Kidney epithelial cell (primary cell): Measurements from ENCODE around the gene ADGB. TPM values are rescaled to one million over a fixed set of nuclear protein-coding genes. Genes with fewer than 3 reads are reported as not detected.

Source experiments
- DNase-seq: peaks from one replicate; pipeline ENCODE4 v3.0.0-alpha.2; 2010; ENCODE audit warnings: low read depth
- H3K27me3 ChIP-seq: 2 replicates; pipeline ENCODE4 v1.6.0; 2011; ENCODE audit warnings: low read length; ENCODE audit not compliant: control insufficient read depth, insufficient read depth
- H3K36me3 ChIP-seq: 2 replicates; pipeline ENCODE4 v1.5.1; 2011; ENCODE audit warnings: low read length; ENCODE audit not compliant: control insufficient read depth, insufficient read depth
- H3K4me3 ChIP-seq: 2 replicates; pipeline ENCODE4 v1.5.1; 2011; ENCODE audit warnings: low read depth, mild to moderate bottlenecking, control low read depth, low read length
- CTCF ChIP-seq: IDR thresholded peaks from 2 replicates; pipeline ENCODE4 v1.5.1; 2011; ENCODE audit warnings: mild to moderate bottlenecking, moderate library complexity, low read length, control low read depth, inconsistent platforms; ENCODE audit not compliant: insufficient read depth, poor library complexity, severe bottlenecking
- total RNA-seq: library from RNA; depleted of rRNA; stranded (reverse); fragments of >200 nt; gene quantifications from 2 replicates; pipeline ENCODE4 v1.2.3, GENCODE V29; 2015

ADGB gene
- total RNA-seq, 1 donor from 2014 or later: not detected

GRCh38 chr6:146636481-146636880 is 37.7 kb downstream of the ADGB start:
- TF ChIP-seq CTCF: no peak
- no peaks in the 10 kb centered on the region for H3K36me3 ChIP-seq
- no peak overlapping the region for H3K4me3 ChIP-seq
- H3K27me3 ChIP-seq: no peaks in the 10 kb centered on the region
- no peak for DNase-seq

- H3K4me3 ChIP-seq: no peak overlapping the region
- DNase-seq: no peak
- no peaks in the 10 kb centered on the region for H3K36me3 ChIP-seq
- H3K27me3 ChIP-seq: no peaks in the 10 kb centered on the region
- TF ChIP-seq CTCF: no peak
Observed at GRCh38 chr6:146642921-146643320, 44.1 kb downstream of the ADGB start.

GRCh38 chr6:146650799-146651481 is 52.2 kb downstream of the ADGB start:
- DNase-seq: no peak
- no peaks in the 10 kb centered on the region for H3K27me3 ChIP-seq
- TF ChIP-seq CTCF: no peak
- no peaks in the 10 kb centered on the region for H3K36me3 ChIP-seq
- H3K4me3 ChIP-seq: no peak overlapping the region

GRCh38 chr6:146651482-146651863 is 52.7 kb downstream of the ADGB start:
- no peak for DNase-seq
- Histone ChIP-seq H3K27me3 (no peaks in the 10 kb centered on the region), H3K4me3 (no peak overlapping the region), H3K36me3 (no peaks in the 10 kb centered on the region)
- no peak for TF ChIP-seq CTCF

- no peak for TF ChIP-seq CTCF
- no peak overlapping the region for H3K4me3 ChIP-seq
- H3K36me3 ChIP-seq: no peaks in the 10 kb centered on the region
- H3K27me3 ChIP-seq: no peaks in the 10 kb centered on the region
- DNase-seq: no peak
Observed at GRCh38 chr6:146657432-146657831, 58.7 kb downstream of the ADGB start.

- no peaks in the 10 kb centered on the region for H3K36me3 ChIP-seq
- DNase-seq: no peak
- TF ChIP-seq CTCF: no peak
- H3K27me3 ChIP-seq: no peaks in the 10 kb centered on the region
- no peak overlapping the region for H3K4me3 ChIP-seq
Observed at GRCh38 chr6:146664871-146665360, 66.1 kb downstream of the ADGB start.
